ENCODE measurements around the gene DTD1. TPM values are rescaled to one million over a fixed set of nuclear protein-coding genes. Genes with fewer than 3 reads are reported as not detected.
A peak's percentile ranks its signal among the peaks of the same experiment; 100 is the strongest.

DTD1 gene
- total RNA-seq (2021) (62.8 and 80.9 TPM in 2 replicates), Bru-seq, nascent RNA (percentile 74 among the genes with signal in this experiment), BruChase-seq, experiment 1, labeled RNA remaining after a 2-hour chase (percentile 57 among the genes with signal in this experiment), BruChase-seq, experiment 2, labeled RNA remaining after a 6-hour chase (percentile 72 among the genes with signal in this experiment)
- long read RNA-seq, transcript DTD1-201 (6 exons, 1,387 nt), result major isoform, 160 of 175 reads
- long read RNA-seq, partial matches to known transcripts, result 8 of 175 reads
- long read RNA-seq, other reads (novel, unspliced or antisense), result 7 of 175 reads

- peak within 1 kb of the TSS; percentile 25 for H3K27ac ChIP-seq
- H3F3A ChIP-seq (ENCODE audit: insufficient read depth, low read depth), result 0 out of 2 replicates have a peak, but pooled peaks cover 3% of the 10 kb centered on the region
- peak; percentile 66 to 95 for DNase-seq
- H3K9me2 ChIP-seq (ENCODE audit: insufficient read depth), result no peaks in the 10 kb centered on the region
- no peaks in the 10 kb centered on the region; the same call in 1 of the 2 replicates for H4K20me1 ChIP-seq (ENCODE audit: insufficient read depth)
- TF ChIP-seq EZH2 (IDR thresholded peaks at IDR 0.05; ENCODE audit: low read depth) (no peak), CTCF (conservative IDR thresholded peaks at IDR 0.05) (peak; percentile 75)
- BruUV-seq (replicated peaks), result no TSS peak
- H3K4me1 ChIP-seq (replicated peaks; ENCODE audit: insufficient read depth), result peaks cover 12% of the 10 kb centered on the region; the same call in 1 of the 2 replicates
- peak within 1 kb of the TSS; percentile 77 for H3K4me2 ChIP-seq
- POLR2A ChIA-PET (ENCODE audit: unreplicated experiment), result no interaction called here
- H2AFZ ChIP-seq, result peak within 1 kb of the TSS; percentile 76
- CTCF ChIA-PET, result no interaction called here
- H3K79me2 ChIP-seq (ENCODE audit: low read depth), result peaks cover 30% of the 10 kb centered on the region
- H3K9me3 ChIP-seq (ENCODE audit: insufficient read depth, low read depth), result no peaks in the 10 kb centered on the region
- H3K4me3 ChIP-seq, result peak within 1 kb of the TSS; percentile 50
- intact Hi-C loops (cut with micrococcal nuclease; ENCODE audit: unreplicated experiment), result loop anchor here (1.0 kb wide), 1 partner anchor 21 kb away; the partner anchor contains the start of gene SMIM26
- H3K27me3 ChIP-seq (ENCODE audit: insufficient read depth, low read depth), result no peaks in the 10 kb centered on the region
- H3K36me3 ChIP-seq (ENCODE audit: low read depth), result no peaks in the 10 kb centered on the region
Observed at GRCh38 chr20:18587665-18588573, at the start of gene DTD1. Gene DTD1, plus strand, starts transcription at chr20:18588054. Its CDS starts 19 bp downstream, at chr20:18588073.

GRCh38 chr20:18541741-18542140 lies 46.1 kb upstream of the DTD1 start:
- H3K9me3 ChIP-seq (ENCODE audit: insufficient read depth, low read depth), result no peaks in the 10 kb centered on the region
- H3K4me3 ChIP-seq, result no peak overlapping the region
- H3K36me3 ChIP-seq (ENCODE audit: low read depth), result peaks cover 7% of the 10 kb centered on the region; the same call in 1 of the 2 replicates
- no peak for DNase-seq
- no peaks in the 10 kb centered on the region for H3K9me2 ChIP-seq (ENCODE audit: insufficient read depth)
- H2AFZ ChIP-seq, result no peak overlapping the region
- H3K79me2 ChIP-seq (ENCODE audit: low read depth), result no peaks in the 10 kb centered on the region
- 0 out of 2 replicates have a peak, but pooled peaks cover 4% of the 10 kb centered on the region for H3F3A ChIP-seq (ENCODE audit: insufficient read depth, low read depth)
- ChIA-PET POLR2A (ENCODE audit: unreplicated experiment) (no interaction called here), CTCF (no interaction called here)
- no peaks in the 10 kb centered on the region for H3K4me1 ChIP-seq (replicated peaks; ENCODE audit: insufficient read depth)
- no peak overlapping the region for H3K4me2 ChIP-seq
- H3K27me3 ChIP-seq (ENCODE audit: insufficient read depth, low read depth), result no peaks in the 10 kb centered on the region
- H3K27ac ChIP-seq, result no peak overlapping the region
- intact Hi-C loops (cut with micrococcal nuclease; ENCODE audit: unreplicated experiment), result no loop called here
- TF ChIP-seq CTCF (conservative IDR thresholded peaks at IDR 0.05) (no peak), EZH2 (IDR thresholded peaks at IDR 0.05; ENCODE audit: low read depth) (no peak)
- H4K20me1 ChIP-seq (ENCODE audit: insufficient read depth), result no peaks in the 10 kb centered on the region; the same call in 1 of the 2 replicates
- BruUV-seq (replicated peaks), result no TSS peak

GRCh38 chr20:18543216-18543615 lies 44.6 kb upstream of the DTD1 start:
- H3K27ac ChIP-seq, result no peak overlapping the region
- POLR2A ChIA-PET (ENCODE audit: unreplicated experiment), result no interaction called here
- H3K4me2 ChIP-seq, result no peak overlapping the region
- no peaks in the 10 kb centered on the region for H3K4me1 ChIP-seq (replicated peaks; ENCODE audit: insufficient read depth)
- no peaks in the 10 kb centered on the region for H3K9me2 ChIP-seq (ENCODE audit: insufficient read depth)
- TF ChIP-seq EZH2 (IDR thresholded peaks at IDR 0.05; ENCODE audit: low read depth) (no peak), CTCF (conservative IDR thresholded peaks at IDR 0.05) (no peak)
- peaks cover 6% of the 10 kb centered on the region; the same call in 1 of the 2 replicates for H3K36me3 ChIP-seq (ENCODE audit: low read depth)
- no peak overlapping the region for H2AFZ ChIP-seq
- no peak for DNase-seq
- H4K20me1 ChIP-seq (ENCODE audit: insufficient read depth), result no peaks in the 10 kb centered on the region; the same call in 1 of the 2 replicates
- no peaks in the 10 kb centered on the region for H3K9me3 ChIP-seq (ENCODE audit: insufficient read depth, low read depth)
- CTCF ChIA-PET, result no interaction called here
- H3F3A ChIP-seq (ENCODE audit: insufficient read depth, low read depth), result 0 out of 2 replicates have a peak, but pooled peaks cover 4% of the 10 kb centered on the region
- no peaks in the 10 kb centered on the region for H3K27me3 ChIP-seq (ENCODE audit: insufficient read depth, low read depth)
- no TSS peak for BruUV-seq (replicated peaks)
- intact Hi-C loops (cut with micrococcal nuclease; ENCODE audit: unreplicated experiment), result no loop called here
- no peak overlapping the region for H3K4me3 ChIP-seq
- no peaks in the 10 kb centered on the region for H3K79me2 ChIP-seq (ENCODE audit: low read depth)

Data from PC-9 (cell line).